ENCODE results near the gene LYPD8. TPM values are rescaled to one million over a fixed set of nuclear protein-coding genes. Genes with fewer than 3 reads are reported as not detected.

LYPD8 gene
- total RNA-seq, 2 experiments from 2014 or later: not detected

DNA sequence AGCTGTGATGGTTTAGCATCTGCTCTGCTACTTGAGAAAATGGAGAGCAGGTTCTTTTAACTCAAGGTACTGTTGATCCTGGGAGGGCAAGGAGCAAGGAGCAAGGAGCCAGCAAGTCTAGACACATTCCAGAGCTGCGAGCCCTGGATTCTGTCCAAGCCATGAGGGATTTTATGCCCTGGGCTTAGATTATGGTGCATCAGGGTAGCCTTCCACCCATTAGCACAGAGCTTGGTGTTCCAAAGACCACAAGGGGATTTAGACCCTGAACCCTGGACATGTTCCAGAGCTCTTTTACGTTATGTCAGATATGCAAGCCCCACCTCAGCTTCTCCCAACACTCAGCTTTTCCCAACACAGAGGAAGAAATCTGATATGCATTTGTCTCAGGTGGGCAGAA lies 51.0 kb downstream of the LYPD8 start:
- ChIA-PET POLR2A (no interaction called here), CTCF (no interaction called here)
- no peaks in the 10 kb centered on the region for H3K36me3 ChIP-seq (ENCODE audit: insufficient read depth, low read length)
- intact Hi-C loops (cut with DNase I, micrococcal nuclease): no loop called here
- H3K9me3 ChIP-seq (ENCODE audit: control insufficient read depth in 1 of 2, insufficient read depth in 1 of 2, low read length in 2 of 2): no peaks in the 10 kb centered on the region
- Mint-ChIP-seq H3K36me3 (ENCODE audit: low read depth) (no peaks in the 10 kb centered on the region), H3K9me3 (no peaks in the 10 kb centered on the region), H3K4me1 (ENCODE audit: low read depth) (no peaks in the 10 kb centered on the region), H3K4me3 (no peak overlapping the region), H3K27ac (no peak overlapping the region), H3K27me3 (peaks cover 12% of the 10 kb centered on the region)
- no peak for TF ChIP-seq CTCF (IDR thresholded peaks at IDR 0.05)
- no peak for ATAC-seq (ENCODE audit: poor library complexity)
- H3K27me3 ChIP-seq (ENCODE audit: control insufficient read depth in 1 of 2, insufficient read depth in 2 of 2, low read length in 2 of 2): peaks cover 0 to 3% of the 10 kb centered on the region in 2 experiments
- H3K4me3 ChIP-seq (ENCODE audit: low read length): no peak overlapping the region
- DNase-seq: no peak
- H3K4me1 ChIP-seq (ENCODE audit: insufficient read depth, low read length): no peaks in the 10 kb centered on the region
- no peak overlapping the region for H3K27ac ChIP-seq (ENCODE audit: low read depth in 1 of 2, low read length in 2 of 2)

- CTCF ChIA-PET: no interaction called here
Observed at GRCh38 chr1:248703674-248704073, 51.9 kb downstream of the LYPD8 start.

GRCh38 chr1:248702714-248703113 lies 52.8 kb downstream of the LYPD8 start, which contains the start of gene OR14I1:
Gene OR14I1, minus strand, starts transcription at chr1:248702766.
- POLR2A ChIA-PET: no interaction called here
- no peaks in the 10 kb centered on the region for H3K27me3 ChIP-seq (ENCODE audit: control insufficient read depth in 1 of 2, insufficient read depth in 2 of 2, low read length in 2 of 2)
- H3K4me1 ChIP-seq (ENCODE audit: insufficient read depth, low read length): no peaks in the 10 kb centered on the region
- no peak within 1 kb of the TSS for H3K4me3 ChIP-seq (ENCODE audit: low read length)
- no peak within 1 kb of the TSS for H3K27ac ChIP-seq (ENCODE audit: low read depth in 1 of 2, low read length in 2 of 2)
- CTCF ChIA-PET: no interaction called here
- ATAC-seq (ENCODE audit: poor library complexity): no peak
- Mint-ChIP-seq H3K9me3 (no peaks in the 10 kb centered on the region), H3K4me1 (ENCODE audit: low read depth) (no peaks in the 10 kb centered on the region), H3K36me3 (ENCODE audit: low read depth) (no peaks in the 10 kb centered on the region), H3K4me3 (no peak within 1 kb of the TSS), H3K27me3 (peaks cover 27% of the 10 kb centered on the region), H3K27ac (no peak within 1 kb of the TSS)
- no peak for TF ChIP-seq CTCF (IDR thresholded peaks at IDR 0.05)
- no peak for DNase-seq
- H3K36me3 ChIP-seq (ENCODE audit: insufficient read depth, low read length): no peaks in the 10 kb centered on the region
- intact Hi-C loops (cut with DNase I, micrococcal nuclease): loop anchor here in 1 of 2 experiments (1.0 kb wide), 1 partner anchor 11 kb away; no protein-coding TSS in a partner anchor
- no peaks in the 10 kb centered on the region for H3K9me3 ChIP-seq (ENCODE audit: control insufficient read depth in 1 of 2, insufficient read depth in 1 of 2, low read length in 2 of 2)

More at GRCh38 chr1:248703674-248704073, 51.9 kb downstream of the LYPD8 start:
- H3K4me3 ChIP-seq (ENCODE audit: low read length): no peak overlapping the region
- POLR2A ChIA-PET: no interaction called here
- Mint-ChIP-seq H3K4me3 (no peak overlapping the region), H3K4me1 (ENCODE audit: low read depth) (no peaks in the 10 kb centered on the region), H3K27ac (no peak overlapping the region), H3K9me3 (no peaks in the 10 kb centered on the region), H3K27me3 (peaks cover 18% of the 10 kb centered on the region), H3K36me3 (ENCODE audit: low read depth) (no peaks in the 10 kb centered on the region)
- no peak overlapping the region for H3K27ac ChIP-seq (ENCODE audit: low read depth in 1 of 2, low read length in 2 of 2)
- DNase-seq (no peak), ATAC-seq (ENCODE audit: poor library complexity) (no peak)
- no peaks in the 10 kb centered on the region for H3K9me3 ChIP-seq (ENCODE audit: control insufficient read depth in 1 of 2, insufficient read depth in 1 of 2, low read length in 2 of 2)
- TF ChIP-seq CTCF (IDR thresholded peaks at IDR 0.05): no peak
- no peaks in the 10 kb centered on the region for H3K27me3 ChIP-seq (ENCODE audit: control insufficient read depth in 1 of 2, insufficient read depth in 2 of 2, low read length in 2 of 2)
- intact Hi-C loops (cut with DNase I, micrococcal nuclease): loop anchor here in 1 of 2 experiments (1.0 kb wide), 1 partner anchor 10 kb away; no protein-coding TSS in a partner anchor
- H3K36me3 ChIP-seq (ENCODE audit: insufficient read depth, low read length): no peaks in the 10 kb centered on the region
- H3K4me1 ChIP-seq (ENCODE audit: insufficient read depth, low read length): no peaks in the 10 kb centered on the region
